CD14-positive monocyte (primary cell): ENCODE data around the gene GPSM1. TPM values are rescaled to one million over a fixed set of nuclear protein-coding genes. Genes with fewer than 3 reads are reported as not detected.

Experiments used
- DNase-seq, 3 donors: peaks; one replicate each; pipeline ENCODE4 v3.0.0-alpha.2; 2011 to 2022
- H2AFZ ChIP-seq: 2 replicates; pipeline ENCODE4 v1.6.0; 2012; ENCODE audit warnings: mild to moderate bottlenecking, low read depth, low read length, inconsistent platforms; ENCODE audit not compliant: insufficient read depth, poor library complexity, severe bottlenecking
- H3K27ac ChIP-seq, 2 donors: 1 replicate in 1 of 2; 2 replicates in 1 of 2; pipeline ENCODE4 v1.5.1; 2012 to 2013; ENCODE audit warnings: low read length in 2 of 2, control low read depth in 1 of 2, inconsistent platforms in 1 of 2, low read depth in 1 of 2, mild to moderate bottlenecking in 1 of 2
- H3K27me3 ChIP-seq, 2 donors: one replicate each; pipeline versions ENCODE4 v1.6.0 to v1.6.1; 2011 to 2013; ENCODE audit warnings: low read length in 2 of 2; ENCODE audit not compliant: control insufficient read depth in 2 of 2, insufficient read depth in 2 of 2
- H3K36me3 ChIP-seq, 2 donors: replicated peaks in 1 of 2; 1 replicate in 1 of 2; 2 replicates in 1 of 2; pipeline versions ENCODE4 v1.5.1 to v1.6.1; 2012 to 2013; ENCODE audit warnings: low read length in 2 of 2, control low read depth in 1 of 2, inconsistent platforms in 1 of 2, mild to moderate bottlenecking in 1 of 2; ENCODE audit not compliant: insufficient read depth in 2 of 2, control insufficient read depth in 1 of 2
- H3K4me1 ChIP-seq, 2 donors: 1 replicate in 1 of 2; 2 replicates in 1 of 2; pipeline versions ENCODE4 v1.5.1 to v1.6.1; 2012 to 2013; ENCODE audit warnings: low read length in 2 of 2, control low read depth in 1 of 2, inconsistent platforms in 1 of 2, mild to moderate bottlenecking in 1 of 2, moderate library complexity in 1 of 2; ENCODE audit not compliant: insufficient read depth in 2 of 2, control insufficient read depth in 1 of 2
- H3K4me2 ChIP-seq: replicated peaks from 2 replicates; pipeline ENCODE3; 2012; ENCODE audit warnings: low read length, moderate library complexity, mild to moderate bottlenecking; ENCODE audit not compliant: poor library complexity, severe bottlenecking; ENCODE audit errors: extremely low read depth
- H3K4me3 ChIP-seq, 3 experiments: fragments of 200-600 bp in 1 of 3; sonication (generic) in 1 of 3; replicated peaks in 1 of 3; 1 replicate in 2 of 3; 2 replicates in 1 of 3; pipeline ENCODE4 v1.5.1; 2011 to 2013; ENCODE audit warnings: low read length in 3 of 3, mild to moderate bottlenecking in 3 of 3, control low read depth in 2 of 3, low read depth in 2 of 3, inconsistent platforms in 1 of 3, moderate library complexity in 1 of 3
- H3K79me2 ChIP-seq: 2 replicates; pipeline ENCODE4 v1.6.0; 2012; ENCODE audit warnings: mild to moderate bottlenecking, control low read depth, inconsistent platforms, low read length, moderate library complexity; ENCODE audit not compliant: insufficient read depth
- H3K9ac ChIP-seq: 2 replicates; pipeline ENCODE4 v1.6.0; 2017; ENCODE audit warnings: low read length, mild to moderate bottlenecking; ENCODE audit not compliant: insufficient read depth, poor library complexity, severe bottlenecking
- H3K9me3 ChIP-seq, 2 donors: replicated peaks in 1 of 2; 1 replicate in 1 of 2; 2 replicates in 1 of 2; pipeline versions ENCODE4 v1.5.1 to v1.6.1; 2012 to 2013; ENCODE audit warnings: low read length in 2 of 2, control low read depth in 1 of 2; ENCODE audit not compliant: control insufficient read depth in 1 of 2, insufficient read depth in 1 of 2
- H4K20me1 ChIP-seq: 2 replicates; pipeline ENCODE4 v1.6.0; 2012; ENCODE audit warnings: mild to moderate bottlenecking, low read length, control low read depth, moderate library complexity; ENCODE audit not compliant: insufficient read depth
- H3K27ac Mint-ChIP-seq, 7 donors: one replicate each; pipeline ENCODE4 v1.8.0; 2020; ENCODE audit warnings: mild to moderate bottlenecking in 7 of 7, mixed read lengths in 7 of 7, moderate library complexity in 6 of 7, inconsistent platforms in 2 of 7
- H3K27me3 Mint-ChIP-seq, 3 donors: one replicate each; pipeline ENCODE4 v1.8.0; 2021 to 2022; ENCODE audit warnings: low read depth in 3 of 3, mild to moderate bottlenecking in 3 of 3, mixed read lengths in 3 of 3, moderate library complexity in 3 of 3, inconsistent platforms in 1 of 3
- H3K36me3 Mint-ChIP-seq, 2 donors: one replicate each; pipeline ENCODE4 v1.8.0; 2020; ENCODE audit warnings: mixed read lengths in 2 of 2, inconsistent platforms in 1 of 2, mild to moderate bottlenecking in 1 of 2
- H3K4me1 Mint-ChIP-seq: one replicate; pipeline ENCODE4 v1.8.0; 2020; ENCODE audit warnings: mild to moderate bottlenecking, mixed read lengths
- H3K4me3 Mint-ChIP-seq, 2 donors: one replicate each; pipeline ENCODE4 v1.8.0; 2020; ENCODE audit warnings: mild to moderate bottlenecking in 2 of 2, mixed read lengths in 2 of 2, moderate library complexity in 1 of 2
- H3K9me3 Mint-ChIP-seq, 7 donors: one replicate each; pipeline ENCODE4 v1.8.0; 2020 to 2022; ENCODE audit warnings: mixed read lengths in 7 of 7, mild to moderate bottlenecking in 6 of 7, moderate library complexity in 6 of 7, inconsistent platforms in 2 of 7
- WGBS: methylation state at CpG from one replicate; pipeline ENCODE4 v1.1.5; 2013; ENCODE audit warnings: missing lambda C conversion rate; ENCODE audit not compliant: insufficient coverage; 5-methylcytosine and 5-hydroxymethylcytosine counted together
- intact Hi-C, 2 donors: fragments of 100-400 bp; cut with micrococcal nuclease; formaldehyde crosslinking; loops; one replicate each; pipeline versions ENCODE4 v1.15.0 to v1.15.1; 2023
- polyA plus RNA-seq, 3 donors: library from polyadenylated mRNA; depleted of rRNA in 1 of 3; unstranded in 2 of 3; stranded (reverse) in 1 of 3; fragments of 300-500 nt in 2 of 3; fragments of >200 nt in 1 of 3; fragmentation: Illumina TruSeq in 2 of 3; gene quantifications; 1 replicate in 2 of 3; 2 replicates in 1 of 3; pipeline ENCODE4 v1.2.3, GENCODE V29; 2012 to 2021
- TF ChIP-seq, protein P1 (sequence below): fragments of 200-600 bp; IDR thresholded peaks from one replicate; pipeline ENCODE4 v1.8.0; 2022; ENCODE audit warnings: antibody characterized with exemption, mild to moderate bottlenecking

GPSM1 gene
- polyA plus RNA-seq, 3 donors, result 0.67 to 3.1 (median 0.73) TPM

DNA sequence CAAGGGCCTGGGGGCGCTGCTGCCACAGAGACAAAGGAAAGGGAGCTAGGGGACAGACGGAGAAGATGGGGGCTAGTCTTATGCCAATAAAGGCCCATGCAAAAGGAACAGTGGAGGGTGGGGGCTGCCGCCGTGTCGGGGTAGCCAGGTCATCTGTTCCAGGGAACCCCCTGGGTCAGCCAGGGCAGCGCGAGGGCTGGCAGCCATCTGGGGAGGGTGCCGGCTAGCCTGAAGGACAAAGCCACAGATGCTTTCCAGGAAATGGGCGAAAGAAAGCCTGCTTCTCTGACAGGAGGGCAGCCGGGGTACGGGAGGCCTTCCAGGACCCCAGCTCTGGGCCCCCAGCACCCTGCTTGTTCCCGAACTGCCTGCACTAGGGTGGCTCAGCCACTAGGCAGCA, 47.8 kb downstream of the GPSM1 start:
- no peak overlapping the region for H3K27ac ChIP-seq
- H3K4me1 Mint-ChIP-seq, result peaks cover 27% of the 10 kb centered on the region
- H4K20me1 ChIP-seq, result peaks cover 24% of the 10 kb centered on the region
- WGBS, result 91% methylated on average over 12 of the region's 12 CpGs
- H3K4me1 ChIP-seq, result peaks cover 38 to 49% of the 10 kb centered on the region in 2 donors
- no peaks in the 10 kb centered on the region for H3K9me3 ChIP-seq
- no peak overlapping the region for H3K4me2 ChIP-seq
- no peak overlapping the region for H2AFZ ChIP-seq
- TF ChIP-seq, protein P1, sequence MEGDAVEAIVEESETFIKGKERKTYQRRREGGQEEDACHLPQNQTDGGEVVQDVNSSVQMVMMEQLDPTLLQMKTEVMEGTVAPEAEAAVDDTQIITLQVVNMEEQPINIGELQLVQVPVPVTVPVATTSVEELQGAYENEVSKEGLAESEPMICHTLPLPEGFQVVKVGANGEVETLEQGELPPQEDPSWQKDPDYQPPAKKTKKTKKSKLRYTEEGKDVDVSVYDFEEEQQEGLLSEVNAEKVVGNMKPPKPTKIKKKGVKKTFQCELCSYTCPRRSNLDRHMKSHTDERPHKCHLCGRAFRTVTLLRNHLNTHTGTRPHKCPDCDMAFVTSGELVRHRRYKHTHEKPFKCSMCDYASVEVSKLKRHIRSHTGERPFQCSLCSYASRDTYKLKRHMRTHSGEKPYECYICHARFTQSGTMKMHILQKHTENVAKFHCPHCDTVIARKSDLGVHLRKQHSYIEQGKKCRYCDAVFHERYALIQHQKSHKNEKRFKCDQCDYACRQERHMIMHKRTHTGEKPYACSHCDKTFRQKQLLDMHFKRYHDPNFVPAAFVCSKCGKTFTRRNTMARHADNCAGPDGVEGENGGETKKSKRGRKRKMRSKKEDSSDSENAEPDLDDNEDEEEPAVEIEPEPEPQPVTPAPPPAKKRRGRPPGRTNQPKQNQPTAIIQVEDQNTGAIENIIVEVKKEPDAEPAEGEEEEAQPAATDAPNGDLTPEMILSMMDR, result no peak
- peaks cover 32 to 39% of the 10 kb centered on the region in 2 donors for H3K36me3 ChIP-seq
- peaks cover 25% of the 10 kb centered on the region for H3K79me2 ChIP-seq
- H3K27me3 ChIP-seq, result no peaks in the 10 kb centered on the region
- H3K9me3 Mint-ChIP-seq, result no peaks in the 10 kb centered on the region
- peaks cover 7 to 28% of the 10 kb centered on the region in 2 donors for H3K36me3 Mint-ChIP-seq
- intact Hi-C loops, result no loop called here
- DNase-seq, result no peak
- no peak overlapping the region for H3K4me3 Mint-ChIP-seq
- H3K27ac Mint-ChIP-seq, result no peak overlapping the region
- no peaks in the 10 kb centered on the region for H3K27me3 Mint-ChIP-seq
- no peak overlapping the region for H3K9ac ChIP-seq
- no peak overlapping the region for H3K4me3 ChIP-seq

DNA sequence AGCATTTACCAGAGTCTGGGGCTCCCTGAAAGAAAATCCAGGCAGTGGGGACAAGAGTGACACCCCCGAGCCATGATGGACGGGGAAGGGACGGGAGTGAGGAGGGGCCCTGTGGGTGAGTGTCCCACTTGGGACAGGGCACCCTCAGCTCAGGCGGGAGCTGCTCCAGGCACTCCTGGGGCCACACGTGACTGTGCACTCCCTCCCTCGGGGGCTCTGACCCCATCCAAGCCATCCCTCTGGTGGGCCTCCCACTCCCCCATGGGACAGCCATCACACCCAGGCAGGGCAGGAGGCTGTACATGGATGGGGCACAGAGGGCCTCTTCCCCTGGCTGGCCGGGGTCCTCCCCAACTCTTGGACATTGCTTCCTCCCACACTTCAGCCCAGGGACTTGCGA, 49.1 kb downstream of the GPSM1 start:
- Mint-ChIP-seq H3K4me1 (peaks cover 27% of the 10 kb centered on the region), H3K4me3 (no peak overlapping the region), H3K9me3 (no peaks in the 10 kb centered on the region), H3K27me3 (no peaks in the 10 kb centered on the region), H3K36me3 (peaks cover 5 to 31% of the 10 kb centered on the region in 2 donors), H3K27ac (peak overlapping the region in 1 of 7 donors; percentile 79)
- TF ChIP-seq, protein P1, result no peak
- DNase-seq, result no peak
- Histone ChIP-seq H2AFZ (no peak overlapping the region), H3K27ac (peak overlapping the region; percentile 46 to 48), H3K4me1 (peaks cover 38 to 48% of the 10 kb centered on the region in 2 donors), H3K4me2 (no peak overlapping the region), H3K9me3 (no peaks in the 10 kb centered on the region), H3K79me2 (peaks cover 20% of the 10 kb centered on the region), H4K20me1 (peaks cover 10% of the 10 kb centered on the region), H3K36me3 (peaks cover 29 to 40% of the 10 kb centered on the region in 2 donors), H3K27me3 (no peaks in the 10 kb centered on the region), H3K9ac (peak overlapping the region; percentile 49), H3K4me3 (no peak overlapping the region)
- intact Hi-C loops, result no loop called here
- WGBS, result 98% methylated on average over 6 of the region's 8 CpGs
